Left forelimb (tissue), 1 donor: ENCODE results near the gene SYT13.

Experiments used
- DNase-seq: peaks from one replicate; pipeline ENCODE4 v3.0.0-alpha.2; 2018; ENCODE audit warnings: low spot score

SYT13 gene

DNA sequence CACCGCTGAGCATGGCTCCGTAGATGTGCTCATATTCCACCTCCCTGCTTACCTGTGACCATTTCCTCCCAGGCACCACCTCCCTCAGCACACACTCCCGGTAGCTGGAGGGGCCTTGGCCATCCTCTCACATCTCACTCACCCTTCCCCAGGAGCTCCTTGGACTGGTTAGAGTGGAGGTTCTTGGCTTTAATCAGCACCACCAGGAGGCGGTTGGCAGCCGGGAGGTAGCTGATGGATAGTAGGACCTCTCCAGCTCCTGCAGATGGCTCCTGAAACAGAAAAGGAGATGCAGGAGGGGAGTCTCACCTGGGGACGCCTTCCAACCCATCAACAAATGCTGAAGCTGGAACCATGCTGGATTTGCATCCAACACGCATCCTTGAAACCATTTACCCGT, 39.9 kb downstream of the SYT13 start:
- DNase-seq, result no peak

GRCh38 chr11:45245218-45246045, 40.7 kb downstream of the SYT13 start:
- no peak for DNase-seq

DNA sequence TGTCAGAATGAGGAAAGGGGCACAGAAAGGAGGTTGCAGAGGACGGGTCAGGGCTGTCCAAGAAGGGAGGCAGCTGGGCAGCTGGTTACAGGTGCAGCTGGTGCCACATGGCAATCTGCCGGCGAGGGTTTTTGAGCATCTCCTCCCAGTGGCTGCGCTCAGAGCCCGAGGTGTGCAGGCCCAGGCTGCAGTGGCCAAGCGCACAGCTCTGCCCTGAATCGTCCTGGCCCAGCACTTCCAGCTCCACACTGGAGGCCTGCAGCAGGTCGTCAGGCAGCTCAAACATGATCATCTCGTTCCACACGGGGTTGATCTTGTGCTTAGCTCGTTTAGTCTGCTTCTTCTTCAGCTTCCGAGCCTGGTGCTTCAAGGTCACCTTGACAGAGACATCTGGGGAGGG, 42.2 kb downstream of the SYT13 start:
- no peak for DNase-seq

- DNase-seq, result no peak
These were observed 46.4 kb downstream of the SYT13 start for GRCh38 chr11:45239733-45240132.

- no peak for DNase-seq
These were observed 47.4 kb downstream of the SYT13 start for GRCh38 chr11:45238724-45239123.

GRCh38 chr11:45237711-45238315, 48.3 kb downstream of the SYT13 start:
- no peak for DNase-seq

- DNase-seq, result no peak
These were observed 51.7 kb downstream of the SYT13 start for GRCh38 chr11:45234306-45235006.

- DNase-seq, result no peak
These were observed 52.4 kb downstream of the SYT13 start for GRCh38 chr11:45233804-45234170.

- DNase-seq, result no peak
These were observed 52.9 kb downstream of the SYT13 start for GRCh38 chr11:45233121-45233803.

- no peak for DNase-seq
These were observed 53.6 kb downstream of the SYT13 start for GRCh38 chr11:45232341-45233080.

GRCh38 chr11:45229401-45230020, 56.6 kb downstream of the SYT13 start:
- DNase-seq, result no peak

- DNase-seq, result no peak
These were observed 58.3 kb downstream of the SYT13 start for GRCh38 chr11:45227836-45228235.

DNA sequence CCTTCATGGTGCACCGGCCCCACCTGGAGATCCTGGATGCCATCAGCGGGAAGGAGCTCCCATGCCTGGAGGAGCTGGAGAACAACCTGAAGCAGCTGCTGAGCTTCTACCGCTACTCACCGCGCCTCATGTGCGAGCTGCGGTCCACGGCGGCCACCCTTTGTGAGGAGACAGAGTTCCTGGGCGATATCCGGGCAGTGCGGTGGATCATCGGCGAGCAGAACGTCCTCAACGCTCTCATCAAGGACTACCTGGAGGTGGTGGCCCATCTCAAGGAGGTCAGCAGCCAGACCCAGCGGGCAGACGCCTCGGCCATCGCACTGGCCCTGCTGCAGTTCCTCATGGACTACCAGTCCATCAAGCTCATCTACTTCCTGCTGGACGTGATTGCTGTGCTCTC, 59.2 kb downstream of the SYT13 start:
- DNase-seq, result no peak

- DNase-seq, result no peak
These were observed 59.9 kb downstream of the SYT13 start for GRCh38 chr11:45225961-45226871.

DNA sequence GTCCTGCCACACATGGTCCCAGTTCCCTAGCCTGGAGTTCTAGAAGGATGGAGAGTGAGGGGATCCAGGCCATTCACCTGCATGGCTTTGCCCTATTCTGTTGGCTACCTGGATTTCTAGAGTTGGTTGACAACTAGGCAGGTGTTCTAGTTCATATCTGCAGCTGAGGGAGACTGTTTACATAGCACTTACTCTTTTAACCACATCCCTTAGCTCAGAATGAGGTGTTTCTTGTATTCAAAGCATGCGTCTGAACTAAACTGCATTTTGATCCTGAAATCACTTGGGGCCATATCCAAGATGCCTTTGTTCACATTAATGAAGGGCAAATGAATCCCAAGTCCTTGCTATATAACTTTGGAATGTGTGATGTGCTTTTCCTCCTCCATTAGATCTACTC, 60.9 kb downstream of the SYT13 start:
- no peak for DNase-seq

DNA sequence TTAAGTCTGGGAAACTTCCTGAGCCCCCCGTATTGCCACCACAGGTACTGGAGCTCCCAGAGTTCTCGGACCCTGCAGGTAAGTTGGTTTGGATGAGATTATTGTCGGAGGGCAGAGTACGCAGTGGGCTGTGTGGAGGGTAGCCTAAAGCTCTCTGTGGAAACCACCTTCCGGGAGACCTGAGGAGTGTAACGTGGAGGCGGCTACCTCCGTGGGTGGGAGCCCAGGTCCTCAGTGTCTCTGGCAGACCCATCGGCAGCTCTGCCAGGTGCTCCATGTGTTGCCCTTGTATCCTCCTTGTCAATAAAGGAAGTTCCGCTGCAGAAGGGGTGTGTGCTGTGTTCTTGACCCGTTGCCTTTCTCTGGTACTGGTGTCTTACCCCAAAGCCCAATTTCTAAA, 61.4 kb downstream of the SYT13 start:
- DNase-seq, result no peak

DNA sequence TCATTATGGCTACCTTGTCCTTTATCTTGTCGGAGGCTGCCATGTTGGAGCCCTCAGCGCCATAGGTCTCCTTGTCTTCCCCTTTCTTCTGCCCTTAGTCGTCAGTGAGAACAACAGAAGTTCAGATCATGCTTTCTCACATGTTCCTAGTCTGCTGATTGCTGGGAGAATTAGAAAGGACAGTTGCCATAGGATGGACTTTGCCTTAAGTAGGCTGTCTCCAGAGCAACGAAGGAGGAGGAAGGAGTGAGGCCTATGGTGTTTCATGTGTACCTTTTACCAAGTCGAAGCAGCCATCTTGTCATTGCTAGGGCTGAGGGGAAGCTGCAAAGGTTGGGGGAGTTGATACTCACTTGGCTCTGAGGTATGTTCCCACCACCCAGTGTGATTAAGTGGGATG, 62.6 kb downstream of the SYT13 start:
- DNase-seq, result no peak

DNA sequence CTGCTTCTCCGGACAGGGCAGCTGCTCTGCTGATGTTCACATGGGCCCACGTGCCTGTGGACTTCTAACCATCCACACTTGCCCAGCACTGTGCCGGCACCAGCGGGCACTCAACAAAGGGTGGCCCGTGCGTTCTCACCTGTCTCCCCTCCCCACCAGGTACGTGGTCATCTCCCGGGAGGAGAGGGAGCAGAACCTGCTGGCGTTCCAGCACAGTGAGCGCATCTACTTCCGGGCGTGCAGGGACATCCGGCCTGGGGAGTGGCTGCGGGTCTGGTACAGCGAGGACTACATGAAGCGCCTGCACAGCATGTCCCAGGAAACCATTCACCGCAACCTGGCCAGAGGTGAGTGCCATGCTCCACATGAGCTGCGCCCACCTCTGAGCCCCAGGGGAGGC, 66.7 kb downstream of the SYT13 start:
- DNase-seq, result no peak

- no peak for DNase-seq
These were observed 67.4 kb downstream of the SYT13 start for GRCh38 chr11:45218705-45219104.

DNA sequence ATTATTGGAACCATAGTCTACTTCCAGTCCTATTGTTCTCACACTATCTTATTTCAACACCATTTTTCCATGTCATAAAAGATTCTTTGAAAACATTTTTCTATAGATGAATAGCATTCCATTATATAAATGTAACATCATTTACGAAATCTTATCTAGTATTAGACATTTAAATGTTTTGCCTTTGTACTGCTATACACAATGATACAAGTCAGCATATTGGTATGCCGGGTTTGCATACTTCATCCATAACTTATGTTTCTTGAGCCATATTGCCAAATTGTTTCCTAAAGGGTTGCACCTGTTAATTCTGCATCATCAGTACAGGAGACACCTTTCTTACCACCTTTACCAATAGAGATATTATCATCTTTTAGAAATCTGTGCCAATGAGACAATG, 68.2 kb downstream of the SYT13 start:
- no peak for DNase-seq
